Hepatocyte (in vitro differentiated cells): ENCODE results near the gene MSH3. TPM values are rescaled to one million over a fixed set of nuclear protein-coding genes. Genes with fewer than 3 reads are reported as not detected.

Source experiments
- DNase-seq: peaks from one replicate; pipeline ENCODE4 v3.0.0-alpha.2; 2016; ENCODE audit warnings: low spot score
- H2AFZ ChIP-seq: fragments of 200-600 bp; sonication (generic); 2 replicates; pipeline ENCODE4 v1.6.0; 2016; ENCODE audit warnings: antibody characterized with exemption, mild to moderate bottlenecking
- H3K27ac ChIP-seq: fragments of 200-600 bp; sonication (generic); 2 replicates; pipeline ENCODE4 v1.5.1; 2016; ENCODE audit warnings: mild to moderate bottlenecking
- H3K27me3 ChIP-seq: fragments of 200-600 bp; sonication (generic); 2 replicates; pipeline ENCODE4 v1.6.1; 2016
- H3K36me3 ChIP-seq: fragments of 200-600 bp; sonication (generic); replicated peaks from 2 replicates; pipeline ENCODE4 v1.5.1; 2016; ENCODE audit warnings: low read depth; ENCODE audit not compliant: insufficient read depth
- H3K4me1 ChIP-seq: fragments of 200-600 bp; sonication (generic); 2 replicates; pipeline ENCODE4 v1.5.1; 2016; ENCODE audit warnings: mild to moderate bottlenecking, moderate library complexity; ENCODE audit not compliant: insufficient read depth
- H3K4me2 ChIP-seq: fragments of 200-600 bp; sonication (generic); 2 replicates; pipeline ENCODE4 v1.6.0; 2016
- H3K4me3 ChIP-seq: fragments of 200-600 bp; sonication (generic); 2 replicates; pipeline ENCODE4 v1.5.1; 2016; ENCODE audit warnings: mild to moderate bottlenecking
- H3K79me2 ChIP-seq: fragments of 200-600 bp; sonication (generic); 2 replicates; pipeline ENCODE4 v1.6.0; 2017; ENCODE audit warnings: mild to moderate bottlenecking
- H3K9me2 ChIP-seq: fragments of 200-600 bp; sonication (generic); replicated peaks from 2 replicates; pipeline ENCODE4 v1.6.0; 2017; ENCODE audit warnings: mild to moderate bottlenecking; ENCODE audit not compliant: insufficient read depth
- H3K9me3 ChIP-seq: fragments of 200-600 bp; sonication (generic); 2 replicates; pipeline ENCODE4 v1.5.1; 2016; ENCODE audit warnings: low read depth, mild to moderate bottlenecking
- H4K20me1 ChIP-seq: fragments of 200-600 bp; sonication (generic); 2 replicates; pipeline ENCODE4 v1.6.0; 2016; ENCODE audit warnings: mild to moderate bottlenecking; ENCODE audit not compliant: insufficient read depth, poor library complexity, severe bottlenecking
- EZH2 ChIP-seq: fragments of 200-600 bp; sonication (generic); IDR thresholded peaks from 2 replicates; pipeline ENCODE4 v1.6.1; 2016; ENCODE audit warnings: antibody characterized with exemption, mild to moderate bottlenecking, borderline replicate concordance
- EZH2phosphoT487 ChIP-seq: fragments of 200-600 bp; sonication (generic); IDR thresholded peaks from one replicate; pipeline ENCODE4 v1.6.1; 2018; ENCODE audit warnings: antibody characterized with exemption, mild to moderate bottlenecking, low read depth, moderate library complexity; ENCODE audit not compliant: unreplicated experiment, severe bottlenecking
- WGBS: methylation state at CpG from one replicate; pipeline ENCODE4 v1.1.6; 2016; ENCODE audit warnings: low lambda C conversion rate; ENCODE audit errors: missing lambda C conversion rate; 5-methylcytosine and 5-hydroxymethylcytosine counted together
- polyA plus RNA-seq: library from polyadenylated mRNA; unstranded; fragments of >200 nt; fragmentation: Nextera tagmentation; extraction: Ambion mirVana; gene quantifications from 2 replicates; pipeline ENCODE4 v1.2.1, GENCODE V29; 2016
- total RNA-seq: library from RNA; depleted of rRNA; stranded (reverse); fragments of >200 nt; gene quantifications from 2 replicates; pipeline ENCODE4 v1.2.3, GENCODE V29; 2014
- TF ChIP-seq, protein P1 (sequence below): fragments of 200-600 bp; sonication (generic); IDR thresholded peaks from 2 replicates; pipeline ENCODE4 v1.5.1; 2016; ENCODE audit warnings: antibody characterized with exemption, mild to moderate bottlenecking; ENCODE audit not compliant: poor library complexity

MSH3 gene
- total RNA-seq (13.2 and 13.4 TPM in 2 replicates), polyA plus RNA-seq (8.1 TPM in 2 replicates)

GRCh38 chr5:80654391-80655230 lies at the start of gene MSH3, which contains the start of gene DHFR:
TSS of gene MSH3 (plus strand) at chr5:80654652. CDS start at chr5:80654728, 76 bp downstream.
TSS of gene DHFR (minus strand) at chr5:80654983. CDS start at chr5:80654489, 494 bp downstream.
- Histone ChIP-seq H3K9me3 (no peaks in the 10 kb centered on the region), H3K4me1 (peaks cover 14% of the 10 kb centered on the region), H2AFZ (peak within 1 kb of the TSS; percentile 61), H3K27ac (peak within 1 kb of the TSS; percentile 99), H3K9me2 (no peaks in the 10 kb centered on the region), H3K27me3 (no peaks in the 10 kb centered on the region), H3K79me2 (peaks cover 34% of the 10 kb centered on the region), H3K36me3 (no peaks in the 10 kb centered on the region), H3K4me3 (peak within 1 kb of the TSS; percentile 96), H3K4me2 (peak within 1 kb of the TSS; percentile 81), H4K20me1 (peaks cover 15% of the 10 kb centered on the region)
- TF ChIP-seq EZH2phosphoT487: no peak
- TF ChIP-seq, protein P1, sequence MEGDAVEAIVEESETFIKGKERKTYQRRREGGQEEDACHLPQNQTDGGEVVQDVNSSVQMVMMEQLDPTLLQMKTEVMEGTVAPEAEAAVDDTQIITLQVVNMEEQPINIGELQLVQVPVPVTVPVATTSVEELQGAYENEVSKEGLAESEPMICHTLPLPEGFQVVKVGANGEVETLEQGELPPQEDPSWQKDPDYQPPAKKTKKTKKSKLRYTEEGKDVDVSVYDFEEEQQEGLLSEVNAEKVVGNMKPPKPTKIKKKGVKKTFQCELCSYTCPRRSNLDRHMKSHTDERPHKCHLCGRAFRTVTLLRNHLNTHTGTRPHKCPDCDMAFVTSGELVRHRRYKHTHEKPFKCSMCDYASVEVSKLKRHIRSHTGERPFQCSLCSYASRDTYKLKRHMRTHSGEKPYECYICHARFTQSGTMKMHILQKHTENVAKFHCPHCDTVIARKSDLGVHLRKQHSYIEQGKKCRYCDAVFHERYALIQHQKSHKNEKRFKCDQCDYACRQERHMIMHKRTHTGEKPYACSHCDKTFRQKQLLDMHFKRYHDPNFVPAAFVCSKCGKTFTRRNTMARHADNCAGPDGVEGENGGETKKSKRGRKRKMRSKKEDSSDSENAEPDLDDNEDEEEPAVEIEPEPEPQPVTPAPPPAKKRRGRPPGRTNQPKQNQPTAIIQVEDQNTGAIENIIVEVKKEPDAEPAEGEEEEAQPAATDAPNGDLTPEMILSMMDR: peak; percentile 27
- DNase-seq: peak; percentile 93
- WGBS: 2% methylated on average over 29 of the region's 74 CpGs

GRCh38 chr5:80607343-80607742 lies 47.1 kb upstream of the MSH3 start:
- H2AFZ ChIP-seq: no peak overlapping the region
- no peak overlapping the region for H3K4me2 ChIP-seq
- no peaks in the 10 kb centered on the region for H3K9me3 ChIP-seq

GRCh38 chr5:80607832-80608231 lies 46.6 kb upstream of the MSH3 start:
- Histone ChIP-seq H3K4me2 (no peak overlapping the region), H3K9me3 (no peaks in the 10 kb centered on the region), H3K27me3 (no peaks in the 10 kb centered on the region), H2AFZ (no peak overlapping the region), H3K9me2 (no peaks in the 10 kb centered on the region), H3K4me1 (no peaks in the 10 kb centered on the region), H3K27ac (no peak overlapping the region), H3K4me3 (no peak overlapping the region), H3K36me3 (no peaks in the 10 kb centered on the region), H3K79me2 (no peaks in the 10 kb centered on the region), H4K20me1 (no peaks in the 10 kb centered on the region)
- no peak for DNase-seq
- no peak for TF ChIP-seq EZH2phosphoT487
- no peak for TF ChIP-seq EZH2
- TF ChIP-seq, protein P1: no peak

More at GRCh38 chr5:80607343-80607742, 47.1 kb upstream of the MSH3 start:
- H3K9me2 ChIP-seq: no peaks in the 10 kb centered on the region
- H3K27ac ChIP-seq: peak overlapping the region; percentile 8
- no peaks in the 10 kb centered on the region for H3K27me3 ChIP-seq
- no peaks in the 10 kb centered on the region for H4K20me1 ChIP-seq
- no peaks in the 10 kb centered on the region for H3K36me3 ChIP-seq
- no peaks in the 10 kb centered on the region for H3K4me1 ChIP-seq
- H3K79me2 ChIP-seq: no peaks in the 10 kb centered on the region
- no peak overlapping the region for H3K4me3 ChIP-seq
- no peak for DNase-seq
- no peak for TF ChIP-seq EZH2
- TF ChIP-seq, protein P1: no peak
- no peak for TF ChIP-seq EZH2phosphoT487
